ENCODE data around the gene SPDYE5.
"Not testable (repeated sequence)": the region's sequence is repeated elsewhere in the genome, so short reads cannot be mapped to it uniquely, and the experiment has no call there.

The SPDYE5 gene

DNA sequence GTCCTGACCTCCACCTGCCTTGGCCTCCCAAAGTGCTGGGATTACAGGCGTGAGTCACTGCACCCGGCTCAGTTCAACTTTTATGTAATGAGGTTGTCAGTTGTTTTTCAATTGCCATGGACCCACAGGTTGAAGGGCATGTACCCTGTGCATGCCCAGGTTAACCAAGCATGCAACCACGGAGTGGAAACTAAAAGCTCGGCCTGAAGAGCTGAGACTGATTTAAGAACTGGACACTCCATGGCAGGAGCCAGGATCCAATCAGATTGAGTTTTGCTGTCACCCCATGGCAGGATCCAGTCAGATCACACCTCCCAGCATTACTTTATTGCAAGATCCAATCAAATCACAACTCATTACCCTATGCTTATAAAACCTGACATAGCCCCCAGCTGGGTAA lies 16.9 kb downstream of the SPDYE5 start:
- not testable (repeated sequence) for H3K9ac ChIP-seq (ENCODE audit: low read depth, low read length); H3K4me1 ChIP-seq (ENCODE audit: control insufficient read depth, insufficient read depth, low read length); H3K9me3 ChIP-seq (ENCODE audit: control insufficient read depth, insufficient read depth, low read length); H3K36me3 ChIP-seq (ENCODE audit: control insufficient read depth, insufficient read depth, low read length); H3K27me3 ChIP-seq (ENCODE audit: control insufficient read depth, insufficient read depth, low read length); H3K4me3 ChIP-seq (ENCODE audit: low read depth, low read length)

DNA sequence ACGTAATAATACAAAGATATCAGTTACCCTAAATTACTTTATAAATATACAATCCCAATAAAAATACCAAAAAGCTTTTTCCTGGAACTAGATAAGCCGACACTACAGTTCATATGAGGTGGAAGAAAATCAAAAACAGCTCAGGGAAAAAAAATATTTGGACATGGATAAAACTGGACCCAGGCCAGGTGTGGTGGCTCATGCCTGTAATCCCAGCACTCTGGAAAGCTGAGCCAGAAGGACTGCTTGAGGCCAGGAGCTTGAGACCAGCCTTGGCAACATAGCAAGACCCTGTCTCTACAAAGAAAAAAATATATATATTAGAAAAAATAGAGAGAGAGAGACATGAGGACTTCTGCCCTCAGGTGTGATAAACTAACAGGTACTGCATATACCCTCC lies 26.7 kb downstream of the SPDYE5 start:
- not testable (repeated sequence) for H3K9ac ChIP-seq (ENCODE audit: low read depth, low read length); H3K27me3 ChIP-seq (ENCODE audit: control insufficient read depth, insufficient read depth, low read length); H3K9me3 ChIP-seq (ENCODE audit: control insufficient read depth, insufficient read depth, low read length); H3K4me1 ChIP-seq (ENCODE audit: control insufficient read depth, insufficient read depth, low read length); H3K36me3 ChIP-seq (ENCODE audit: control insufficient read depth, insufficient read depth, low read length); H3K4me3 ChIP-seq (ENCODE audit: low read depth, low read length)

DNA sequence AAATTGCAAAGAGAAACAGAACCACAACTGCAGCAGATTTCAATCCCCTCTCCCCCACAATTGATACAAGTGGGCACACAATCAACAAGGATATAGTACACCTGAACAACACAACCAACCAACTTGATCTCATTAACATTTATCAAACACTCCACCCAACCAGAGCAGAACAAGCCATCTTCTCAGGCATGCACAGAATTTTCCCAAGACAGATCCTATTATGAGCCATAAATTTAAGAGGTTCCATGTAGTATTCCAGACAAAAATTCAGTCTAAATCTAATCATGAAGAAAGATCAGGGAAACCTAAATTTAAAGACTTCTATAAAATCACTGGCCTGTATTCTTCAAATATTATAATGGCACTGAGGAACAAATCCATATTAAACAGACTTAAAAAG lies 29.6 kb downstream of the SPDYE5 start:
- H3K9ac ChIP-seq (ENCODE audit: low read depth, low read length); H3K4me1 ChIP-seq (ENCODE audit: control insufficient read depth, insufficient read depth, low read length); H3K9me3 ChIP-seq (ENCODE audit: control insufficient read depth, insufficient read depth, low read length); H3K27me3 ChIP-seq (ENCODE audit: control insufficient read depth, insufficient read depth, low read length); H3K4me3 ChIP-seq (ENCODE audit: low read depth, low read length): not testable (repeated sequence)
- H3K36me3 ChIP-seq (ENCODE audit: control insufficient read depth, insufficient read depth, low read length): peaks cover 22% of the 10 kb centered on the region

DNA sequence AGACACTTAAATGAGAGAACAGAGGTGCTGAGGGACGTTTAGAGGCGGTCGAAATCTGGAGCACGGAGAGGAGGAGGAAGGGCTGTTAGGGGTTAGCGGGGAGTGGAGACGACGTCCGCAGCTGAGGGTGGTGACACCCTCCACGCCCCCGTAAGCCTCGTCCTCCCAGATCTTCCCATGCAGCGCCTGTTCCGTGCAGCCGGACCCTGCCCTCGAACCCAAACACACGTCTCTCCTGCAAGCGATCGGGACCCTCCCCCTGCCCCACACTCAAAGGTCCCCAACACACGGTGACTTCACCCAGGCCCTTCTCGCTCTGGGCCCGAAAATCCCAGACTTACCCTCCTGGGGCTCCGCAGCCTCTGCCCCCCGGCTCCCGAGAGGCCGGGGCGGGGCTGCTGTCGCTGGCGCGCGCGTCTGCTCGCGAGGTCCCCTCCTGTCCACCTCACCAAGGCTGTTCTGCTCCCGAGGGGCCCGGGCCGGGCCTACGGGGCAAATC lies 35.2 kb downstream of the SPDYE5 start:
- not testable (repeated sequence) for H3K27me3 ChIP-seq (ENCODE audit: control insufficient read depth, insufficient read depth, low read length); H3K4me1 ChIP-seq (ENCODE audit: control insufficient read depth, insufficient read depth, low read length); H3K9me3 ChIP-seq (ENCODE audit: control insufficient read depth, insufficient read depth, low read length)
- Histone ChIP-seq H3K9ac (ENCODE audit: low read depth, low read length) (peak overlapping the region; percentile 65), H3K4me3 (ENCODE audit: low read depth, low read length) (peak overlapping the region; percentile 82), H3K36me3 (ENCODE audit: control insufficient read depth, insufficient read depth, low read length) (peaks cover 20% of the 10 kb centered on the region)

DNA sequence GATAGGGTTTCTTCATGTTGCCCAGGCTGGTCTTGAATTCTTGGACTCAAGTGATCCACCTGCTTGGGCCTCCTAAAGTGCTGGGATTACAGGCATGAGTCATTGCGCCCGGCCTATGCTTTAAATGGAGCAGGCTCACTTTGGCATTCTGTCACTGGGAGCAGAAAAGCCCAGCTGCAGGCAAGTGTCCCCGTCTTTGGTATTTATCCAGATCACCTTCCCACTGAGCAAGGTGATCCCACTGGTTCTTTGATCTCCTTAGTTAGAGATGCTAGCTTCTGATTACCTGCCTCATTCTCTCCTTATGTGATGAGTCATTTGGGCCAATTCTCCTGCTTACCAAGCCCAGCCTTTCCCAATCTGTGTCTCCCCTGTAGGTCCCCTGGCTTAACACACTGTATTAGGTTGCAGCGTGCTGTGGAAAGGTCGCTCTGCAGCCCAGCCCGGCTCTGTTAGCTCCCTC lies 39.3 kb downstream of the SPDYE5 start:
- H3K4me1 ChIP-seq (ENCODE audit: control insufficient read depth, insufficient read depth, low read length): peaks cover 4% of the 10 kb centered on the region
- no peak overlapping the region for H3K9ac ChIP-seq (ENCODE audit: low read depth, low read length)
- H3K36me3 ChIP-seq (ENCODE audit: control insufficient read depth, insufficient read depth, low read length): peaks cover under 1% of the 10 kb centered on the region
- H3K9me3 ChIP-seq (ENCODE audit: control insufficient read depth, insufficient read depth, low read length): no peaks in the 10 kb centered on the region
- no peak overlapping the region for H3K4me3 ChIP-seq (ENCODE audit: low read depth, low read length)
- H3K27me3 ChIP-seq (ENCODE audit: control insufficient read depth, insufficient read depth, low read length): no peaks in the 10 kb centered on the region

DNA sequence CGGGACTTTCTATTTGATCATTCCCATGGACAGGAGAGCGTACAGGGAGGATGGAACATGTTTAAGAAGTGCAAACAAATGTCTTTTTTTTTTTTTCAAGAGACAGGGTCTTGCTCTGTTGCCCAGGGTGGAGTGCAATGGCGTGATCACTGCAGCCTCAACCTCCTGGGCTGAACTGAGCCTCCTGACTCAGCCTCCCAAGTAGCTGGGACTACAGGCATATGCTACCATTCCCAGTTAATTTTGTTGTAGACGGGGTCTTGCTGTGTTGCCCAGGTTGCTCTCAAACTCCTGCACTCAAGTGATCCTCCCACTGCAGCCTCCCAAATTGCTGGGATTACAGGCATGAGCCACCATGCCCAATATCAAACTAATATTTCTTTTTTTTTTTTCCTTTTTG lies 40.5 kb downstream of the SPDYE5 start:
- Histone ChIP-seq H3K4me3 (ENCODE audit: low read depth, low read length) (no peak overlapping the region), H3K4me1 (ENCODE audit: control insufficient read depth, insufficient read depth, low read length) (peaks cover 4% of the 10 kb centered on the region), H3K9me3 (ENCODE audit: control insufficient read depth, insufficient read depth, low read length) (no peaks in the 10 kb centered on the region), H3K9ac (ENCODE audit: low read depth, low read length) (no peak overlapping the region), H3K27me3 (ENCODE audit: control insufficient read depth, insufficient read depth, low read length) (no peaks in the 10 kb centered on the region), H3K36me3 (ENCODE audit: control insufficient read depth, insufficient read depth, low read length) (peaks cover 9% of the 10 kb centered on the region)

DNA sequence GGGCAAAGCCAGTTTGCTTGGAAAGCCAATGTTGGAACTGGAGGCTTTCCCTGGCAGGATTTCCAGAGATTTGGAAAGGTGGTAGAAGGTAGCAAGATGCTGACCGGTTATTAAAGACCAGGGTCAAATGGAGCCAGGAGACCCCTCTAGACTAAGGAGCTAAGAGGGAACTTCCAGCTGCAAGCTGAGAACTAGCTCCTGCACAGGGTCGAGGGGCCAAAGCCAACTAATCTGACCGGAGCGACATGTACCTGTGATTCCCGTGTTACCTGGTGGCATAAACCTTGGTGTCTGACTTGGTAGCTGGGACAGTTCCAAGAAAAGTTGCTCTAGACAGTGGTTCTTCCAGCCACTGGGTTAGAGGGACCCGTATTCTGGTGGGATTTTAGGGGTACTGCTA lies 41.8 kb downstream of the SPDYE5 start:
- H3K9me3 ChIP-seq (ENCODE audit: control insufficient read depth, insufficient read depth, low read length): no peaks in the 10 kb centered on the region
- peaks cover 4% of the 10 kb centered on the region for H3K4me1 ChIP-seq (ENCODE audit: control insufficient read depth, insufficient read depth, low read length)
- H3K9ac ChIP-seq (ENCODE audit: low read depth, low read length): no peak overlapping the region
- peaks cover 16% of the 10 kb centered on the region for H3K36me3 ChIP-seq (ENCODE audit: control insufficient read depth, insufficient read depth, low read length)
- no peak overlapping the region for H3K4me3 ChIP-seq (ENCODE audit: low read depth, low read length)
- no peaks in the 10 kb centered on the region for H3K27me3 ChIP-seq (ENCODE audit: control insufficient read depth, insufficient read depth, low read length)

DNA sequence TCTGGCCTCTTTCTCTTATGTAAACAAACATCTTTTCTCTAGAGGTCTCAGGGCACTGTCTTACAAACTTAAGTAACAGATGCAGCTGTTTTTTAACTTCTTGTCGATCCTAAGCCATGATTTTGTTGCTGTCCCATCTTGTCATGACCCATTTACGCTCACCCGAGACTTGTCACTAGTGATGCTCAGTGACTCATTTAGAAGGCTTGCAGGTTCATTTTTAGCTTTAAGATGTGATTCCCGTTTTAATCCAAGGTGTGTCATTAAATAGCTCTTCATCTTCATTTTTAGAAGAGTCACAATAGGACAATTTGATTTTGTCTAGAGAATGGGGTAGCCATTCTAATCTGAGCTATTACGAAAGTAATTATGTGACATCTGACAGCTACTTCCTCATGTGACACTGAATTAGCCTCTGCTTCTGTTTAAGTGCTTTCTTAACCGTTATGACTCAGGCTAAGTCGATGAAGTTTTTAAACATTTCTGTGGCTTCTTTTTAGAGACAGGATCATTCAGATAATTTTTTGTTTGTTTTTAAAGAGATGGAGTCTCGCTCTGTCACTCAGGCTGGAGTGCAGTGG lies 42.7 kb downstream of the SPDYE5 start:
- no peak overlapping the region for H3K9ac ChIP-seq (ENCODE audit: low read depth, low read length)

DNA sequence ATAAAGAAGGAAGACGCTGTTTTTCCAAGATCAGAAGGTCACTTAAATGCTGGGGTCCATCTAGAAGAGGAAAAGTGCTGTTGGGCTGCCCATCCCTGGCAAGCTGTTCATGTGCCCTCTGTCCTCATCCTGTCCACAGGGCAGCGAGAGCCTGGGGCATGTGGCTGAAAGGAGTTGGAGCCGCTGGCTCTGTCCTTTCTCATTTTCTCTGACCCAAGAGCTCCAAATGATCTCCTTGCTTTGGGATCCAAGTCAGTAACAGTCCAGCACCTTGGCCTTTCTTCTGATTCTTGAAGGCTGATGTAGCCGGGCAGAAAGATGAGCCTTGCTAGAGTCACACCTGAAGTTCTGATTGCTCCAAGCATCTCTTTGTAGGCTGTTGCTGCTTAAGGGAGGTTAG lies 44.4 kb downstream of the SPDYE5 start:
- Histone ChIP-seq H3K9me3 (ENCODE audit: control insufficient read depth, insufficient read depth, low read length) (no peaks in the 10 kb centered on the region), H3K36me3 (ENCODE audit: control insufficient read depth, insufficient read depth, low read length) (peaks cover 27% of the 10 kb centered on the region), H3K27me3 (ENCODE audit: control insufficient read depth, insufficient read depth, low read length) (no peaks in the 10 kb centered on the region), H3K4me1 (ENCODE audit: control insufficient read depth, insufficient read depth, low read length) (peaks cover 3% of the 10 kb centered on the region), H3K9ac (ENCODE audit: low read depth, low read length) (no peak overlapping the region), H3K4me3 (ENCODE audit: low read depth, low read length) (no peak overlapping the region)

More for the DNA sequence above, 42.7 kb downstream of the SPDYE5 start:
- Histone ChIP-seq H3K9me3 (ENCODE audit: control insufficient read depth, insufficient read depth, low read length) (no peaks in the 10 kb centered on the region), H3K36me3 (ENCODE audit: control insufficient read depth, insufficient read depth, low read length) (peaks cover 23% of the 10 kb centered on the region), H3K27me3 (ENCODE audit: control insufficient read depth, insufficient read depth, low read length) (no peaks in the 10 kb centered on the region), H3K4me1 (ENCODE audit: control insufficient read depth, insufficient read depth, low read length) (peaks cover 4% of the 10 kb centered on the region), H3K4me3 (ENCODE audit: low read depth, low read length) (no peak overlapping the region)

DNA sequence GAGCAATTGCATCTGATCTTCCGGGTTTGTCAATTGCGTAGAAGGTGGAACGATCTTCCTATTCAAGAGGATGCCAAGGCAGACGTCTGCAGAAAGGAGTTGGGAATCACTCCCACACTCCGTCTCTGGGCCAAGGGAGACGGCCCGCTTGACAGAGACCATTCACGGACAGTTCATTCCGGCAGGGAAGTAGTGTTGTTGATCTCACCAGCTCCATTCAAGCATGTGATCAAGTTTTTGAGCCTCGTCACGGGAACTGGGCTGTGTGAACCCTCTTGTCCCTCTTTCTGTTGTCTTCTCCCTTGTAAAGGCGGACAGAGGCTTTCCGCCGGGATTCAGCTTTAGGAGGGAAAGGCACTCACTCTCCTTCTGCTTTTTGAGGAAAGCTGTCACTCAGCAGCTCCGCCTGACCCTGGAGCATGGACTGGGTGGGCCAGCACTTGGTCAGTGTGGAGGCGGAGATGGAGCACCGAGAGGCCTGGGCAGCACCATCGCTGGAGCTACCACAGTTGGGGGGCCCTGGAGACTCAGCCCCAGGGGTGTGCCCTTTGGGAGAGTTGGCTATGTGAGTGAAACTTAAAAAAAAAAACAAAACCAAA lies 44.9 kb downstream of the SPDYE5 start:
- Histone ChIP-seq H3K27me3 (ENCODE audit: control insufficient read depth, insufficient read depth, low read length) (no peaks in the 10 kb centered on the region), H3K9ac (ENCODE audit: low read depth, low read length) (no peak overlapping the region), H3K4me3 (ENCODE audit: low read depth, low read length) (no peak overlapping the region), H3K36me3 (ENCODE audit: control insufficient read depth, insufficient read depth, low read length) (peaks cover 32% of the 10 kb centered on the region), H3K4me1 (ENCODE audit: control insufficient read depth, insufficient read depth, low read length) (no peaks in the 10 kb centered on the region), H3K9me3 (ENCODE audit: control insufficient read depth, insufficient read depth, low read length) (no peaks in the 10 kb centered on the region)

DNA sequence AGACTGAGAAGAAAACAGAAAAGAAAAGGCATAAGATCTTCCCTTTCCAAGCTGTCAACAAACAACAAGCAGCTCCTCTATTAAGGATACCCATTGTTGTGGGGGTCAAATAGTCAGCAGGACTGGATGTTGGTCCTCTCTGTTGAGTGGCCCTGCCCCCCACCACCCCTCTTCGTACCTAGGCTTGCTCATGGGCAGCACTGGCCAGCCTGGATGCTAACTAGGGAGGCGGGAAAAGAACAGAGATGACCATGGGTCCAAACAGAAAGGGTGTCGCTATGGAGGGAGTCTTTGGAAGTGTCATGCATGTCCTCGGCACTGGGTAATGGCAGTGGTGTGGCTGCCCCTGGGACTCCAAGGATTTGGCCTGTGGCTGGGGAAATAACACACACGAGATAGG lies 45.6 kb downstream of the SPDYE5 start:
- Histone ChIP-seq H3K9ac (ENCODE audit: low read depth, low read length) (no peak overlapping the region), H3K36me3 (ENCODE audit: control insufficient read depth, insufficient read depth, low read length) (peaks cover 36% of the 10 kb centered on the region)

DNA sequence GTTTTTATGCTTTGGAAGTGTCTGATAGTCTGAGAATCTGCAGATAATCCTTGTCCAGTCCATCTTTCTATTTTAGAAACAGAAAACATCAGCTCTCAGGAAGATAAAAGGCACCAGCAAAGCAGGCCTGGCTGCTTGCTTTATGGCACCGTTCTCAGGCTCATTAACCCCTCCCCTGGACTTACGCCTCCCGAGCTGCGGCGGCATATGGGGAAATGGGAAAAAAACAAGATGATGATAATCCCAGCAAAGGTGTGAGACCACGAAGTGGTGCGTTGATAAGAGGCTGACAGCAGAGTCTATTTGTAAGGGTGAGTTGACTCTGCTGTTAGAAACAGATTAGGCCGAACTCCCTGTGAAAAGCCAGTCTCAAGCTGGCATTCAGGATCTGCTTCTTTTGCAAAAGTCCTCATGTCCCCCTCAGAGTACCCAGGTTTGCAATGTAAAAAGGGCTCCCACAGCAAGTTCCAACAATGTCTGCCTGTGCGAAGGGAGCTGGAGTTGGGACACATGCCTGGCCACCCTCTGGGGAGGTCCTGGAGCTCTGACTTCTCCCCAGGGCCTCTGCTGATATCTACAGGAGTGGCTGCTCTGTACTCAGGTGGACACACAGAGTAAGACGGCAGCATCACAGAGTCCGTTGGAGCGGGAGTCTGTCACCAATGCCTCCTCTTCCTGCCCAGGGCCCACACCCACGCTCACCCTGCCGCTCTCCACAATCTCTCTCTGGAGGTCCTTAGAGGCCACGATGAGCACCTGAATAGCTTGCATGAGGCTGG lies 54.3 kb downstream of the SPDYE5 start:
- Histone ChIP-seq H3K27me3 (ENCODE audit: control insufficient read depth, insufficient read depth, low read length) (no peaks in the 10 kb centered on the region), H3K36me3 (ENCODE audit: control insufficient read depth, insufficient read depth, low read length) (peaks cover 50% of the 10 kb centered on the region), H3K4me3 (ENCODE audit: low read depth, low read length) (no peak overlapping the region), H3K9ac (ENCODE audit: low read depth, low read length) (no peak overlapping the region), H3K9me3 (ENCODE audit: control insufficient read depth, insufficient read depth, low read length) (no peaks in the 10 kb centered on the region), H3K4me1 (ENCODE audit: control insufficient read depth, insufficient read depth, low read length) (no peaks in the 10 kb centered on the region)

More for the DNA sequence above, 45.6 kb downstream of the SPDYE5 start:
- no peaks in the 10 kb centered on the region for H3K4me1 ChIP-seq (ENCODE audit: control insufficient read depth, insufficient read depth, low read length)
- H3K9me3 ChIP-seq (ENCODE audit: control insufficient read depth, insufficient read depth, low read length): no peaks in the 10 kb centered on the region
- H3K4me3 ChIP-seq (ENCODE audit: low read depth, low read length): no peak overlapping the region
- H3K27me3 ChIP-seq (ENCODE audit: control insufficient read depth, insufficient read depth, low read length): no peaks in the 10 kb centered on the region
